Astrocyte (in vitro differentiated cells and primary cell): ENCODE measurements around the gene ALDH1L1. TPM values are rescaled to one million over a fixed set of nuclear protein-coding genes. Genes with fewer than 3 reads are reported as not detected.

ENCODE experiments used
- DNase-seq: peaks from one replicate; pipeline ENCODE4 v3.0.0-alpha.2; 2010; ENCODE audit warnings: low read depth
- FAIRE-seq: peaks from 2 replicates; lab custom pipeline; 2011; peaks lifted over from hg19 to GRCh38; lab: Jason Lieb, UNC
- H2AFZ ChIP-seq: 2 replicates; pipeline ENCODE4 v1.6.0; 2012; ENCODE audit warnings: low read depth, low read length, inconsistent platforms
- H3K27ac ChIP-seq: 2 replicates; pipeline ENCODE4 v1.5.1; 2011; ENCODE audit warnings: low read depth, low read length, inconsistent platforms
- H3K27me3 ChIP-seq: 2 replicates; pipeline ENCODE4 v1.6.0; 2011; ENCODE audit warnings: low read length, inconsistent platforms; ENCODE audit not compliant: insufficient read depth
- H3K36me3 ChIP-seq: 2 replicates; pipeline ENCODE4 v1.5.1; 2011; ENCODE audit warnings: low read length, inconsistent platforms; ENCODE audit not compliant: insufficient read depth
- H3K4me1 ChIP-seq: 2 replicates; pipeline ENCODE4 v1.5.1; 2011; ENCODE audit warnings: low read length, inconsistent platforms; ENCODE audit not compliant: insufficient read depth
- H3K4me2 ChIP-seq: 2 replicates; pipeline ENCODE4 v1.6.0; 2012; ENCODE audit warnings: low read length, inconsistent platforms
- H3K4me3 ChIP-seq: 2 replicates; pipeline ENCODE4 v1.5.1; 2011; ENCODE audit warnings: low read depth, mild to moderate bottlenecking, low read length, inconsistent platforms; ENCODE audit not compliant: insufficient read depth
- H3K79me2 ChIP-seq: 2 replicates; pipeline ENCODE4 v1.6.0; 2012; ENCODE audit warnings: mild to moderate bottlenecking, low read length, inconsistent platforms; ENCODE audit not compliant: insufficient read depth
- H3K9ac ChIP-seq: 2 replicates; pipeline ENCODE4 v1.6.0; 2012; ENCODE audit warnings: mild to moderate bottlenecking, low read length, inconsistent platforms
- H3K9me3 ChIP-seq: 2 replicates; pipeline ENCODE4 v1.5.1; 2012; ENCODE audit warnings: low read depth, mild to moderate bottlenecking, low read length, inconsistent platforms; ENCODE audit not compliant: insufficient read depth
- H4K20me1 ChIP-seq: 2 replicates; pipeline ENCODE4 v1.6.0; 2012; ENCODE audit warnings: low read length, inconsistent platforms; ENCODE audit not compliant: insufficient read depth
- H3K27ac Mint-ChIP-seq: one replicate; pipeline ENCODE4 v1.8.0; 2021; ENCODE audit warnings: mild to moderate bottlenecking, mixed read lengths; ENCODE audit not compliant: unreplicated experiment
- H3K27me3 Mint-ChIP-seq: one replicate; pipeline ENCODE4 v1.8.0; 2021; ENCODE audit warnings: low read depth, mixed read lengths; ENCODE audit not compliant: unreplicated experiment
- H3K36me3 Mint-ChIP-seq: one replicate; pipeline ENCODE4 v1.8.0; 2021; ENCODE audit warnings: low read depth, mixed read lengths; ENCODE audit not compliant: unreplicated experiment
- H3K4me1 Mint-ChIP-seq: one replicate; pipeline ENCODE4 v1.8.0; 2021; ENCODE audit warnings: low read depth, mixed read lengths; ENCODE audit not compliant: unreplicated experiment
- H3K4me3 Mint-ChIP-seq: one replicate; pipeline ENCODE4 v1.8.0; 2021; ENCODE audit warnings: mild to moderate bottlenecking, moderate library complexity, mixed read lengths; ENCODE audit not compliant: unreplicated experiment
- H3K9me3 Mint-ChIP-seq: one replicate; pipeline ENCODE4 v1.8.0; 2021; ENCODE audit warnings: mild to moderate bottlenecking, mixed read lengths; ENCODE audit not compliant: unreplicated experiment
- EZH2 ChIP-seq: IDR thresholded peaks from 2 replicates; pipeline ENCODE4 v1.6.1; 2012; ENCODE audit warnings: mild to moderate bottlenecking, low read length, inconsistent platforms; ENCODE audit not compliant: insufficient read depth
- total RNA-seq: library from RNA; stranded (reverse); gene quantifications from 2 replicates; pipeline ENCODE4 v1.2.1, GENCODE V29; 2021
- TF ChIP-seq, protein P1 (sequence below): IDR thresholded peaks from 2 replicates; pipeline ENCODE4 v1.5.1; 2011; ENCODE audit warnings: low read depth, mild to moderate bottlenecking, inconsistent platforms, low read length, moderate library complexity; ENCODE audit not compliant: insufficient read depth

ALDH1L1 gene
- total RNA-seq, 1 donor from 2014 or later, result not detected

DNA sequence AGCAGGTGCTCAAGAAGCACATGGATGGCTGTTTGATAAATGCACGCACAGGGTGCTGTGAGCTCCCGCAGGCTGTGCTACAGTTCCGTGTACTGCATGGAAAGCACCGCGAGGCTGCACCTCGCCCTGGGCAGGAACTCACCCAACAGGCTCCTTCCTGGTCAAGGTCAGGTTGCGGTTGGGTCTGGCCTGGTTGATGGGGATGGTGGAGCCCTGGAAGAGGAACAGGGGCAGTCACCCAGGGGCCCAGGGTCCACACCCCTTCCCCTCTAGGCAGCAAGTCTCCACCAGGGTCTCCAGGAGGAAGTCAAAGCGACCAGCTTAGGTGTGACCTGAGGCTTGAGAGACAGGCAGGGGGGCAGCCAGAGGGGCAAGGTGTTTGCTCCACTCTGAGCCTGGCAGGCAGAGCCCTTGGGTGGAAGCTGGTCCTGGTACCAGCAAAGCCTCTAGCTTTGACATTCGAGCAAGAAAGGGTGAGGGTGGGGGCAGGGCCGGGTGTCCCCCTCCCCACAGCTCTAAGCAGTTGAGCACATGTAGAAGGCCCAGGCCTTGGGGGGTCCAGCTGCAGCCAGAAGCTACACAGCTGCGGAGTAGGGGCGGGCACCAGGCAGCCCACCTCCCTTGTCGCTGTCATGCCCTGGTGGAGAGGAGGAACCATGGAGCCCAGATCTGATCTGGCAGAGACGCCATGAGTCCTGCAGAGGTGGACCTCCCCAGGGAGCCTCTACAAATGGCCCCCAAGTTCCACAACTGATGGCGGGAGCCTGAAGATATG lies 50.1 kb downstream of the ALDH1L1 start:
- no peak overlapping the region for H3K9ac ChIP-seq
- no peak overlapping the region for H3K4me2 ChIP-seq
- H3K27me3 ChIP-seq, result peaks cover 2% of the 10 kb centered on the region
- H3K36me3 ChIP-seq, result no peaks in the 10 kb centered on the region
- FAIRE-seq (no peak), DNase-seq (no peak)
- TF ChIP-seq, protein P1, sequence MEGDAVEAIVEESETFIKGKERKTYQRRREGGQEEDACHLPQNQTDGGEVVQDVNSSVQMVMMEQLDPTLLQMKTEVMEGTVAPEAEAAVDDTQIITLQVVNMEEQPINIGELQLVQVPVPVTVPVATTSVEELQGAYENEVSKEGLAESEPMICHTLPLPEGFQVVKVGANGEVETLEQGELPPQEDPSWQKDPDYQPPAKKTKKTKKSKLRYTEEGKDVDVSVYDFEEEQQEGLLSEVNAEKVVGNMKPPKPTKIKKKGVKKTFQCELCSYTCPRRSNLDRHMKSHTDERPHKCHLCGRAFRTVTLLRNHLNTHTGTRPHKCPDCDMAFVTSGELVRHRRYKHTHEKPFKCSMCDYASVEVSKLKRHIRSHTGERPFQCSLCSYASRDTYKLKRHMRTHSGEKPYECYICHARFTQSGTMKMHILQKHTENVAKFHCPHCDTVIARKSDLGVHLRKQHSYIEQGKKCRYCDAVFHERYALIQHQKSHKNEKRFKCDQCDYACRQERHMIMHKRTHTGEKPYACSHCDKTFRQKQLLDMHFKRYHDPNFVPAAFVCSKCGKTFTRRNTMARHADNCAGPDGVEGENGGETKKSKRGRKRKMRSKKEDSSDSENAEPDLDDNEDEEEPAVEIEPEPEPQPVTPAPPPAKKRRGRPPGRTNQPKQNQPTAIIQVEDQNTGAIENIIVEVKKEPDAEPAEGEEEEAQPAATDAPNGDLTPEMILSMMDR, result no peak
- TF ChIP-seq EZH2, result no peak
- H3K4me1 Mint-ChIP-seq, result no peaks in the 10 kb centered on the region
- no peak overlapping the region for H3K27ac Mint-ChIP-seq
- H2AFZ ChIP-seq, result no peak overlapping the region
- no peaks in the 10 kb centered on the region for H3K9me3 ChIP-seq
- H4K20me1 ChIP-seq, result no peaks in the 10 kb centered on the region
- no peaks in the 10 kb centered on the region for H3K79me2 ChIP-seq
- H3K4me1 ChIP-seq, result no peaks in the 10 kb centered on the region
- H3K9me3 Mint-ChIP-seq, result peaks cover 2% of the 10 kb centered on the region
- H3K4me3 ChIP-seq, result no peak overlapping the region
- H3K27ac ChIP-seq, result no peak overlapping the region
- H3K36me3 Mint-ChIP-seq, result no peaks in the 10 kb centered on the region
- H3K27me3 Mint-ChIP-seq, result peaks cover 42% of the 10 kb centered on the region
- no peak overlapping the region for H3K4me3 Mint-ChIP-seq

DNA sequence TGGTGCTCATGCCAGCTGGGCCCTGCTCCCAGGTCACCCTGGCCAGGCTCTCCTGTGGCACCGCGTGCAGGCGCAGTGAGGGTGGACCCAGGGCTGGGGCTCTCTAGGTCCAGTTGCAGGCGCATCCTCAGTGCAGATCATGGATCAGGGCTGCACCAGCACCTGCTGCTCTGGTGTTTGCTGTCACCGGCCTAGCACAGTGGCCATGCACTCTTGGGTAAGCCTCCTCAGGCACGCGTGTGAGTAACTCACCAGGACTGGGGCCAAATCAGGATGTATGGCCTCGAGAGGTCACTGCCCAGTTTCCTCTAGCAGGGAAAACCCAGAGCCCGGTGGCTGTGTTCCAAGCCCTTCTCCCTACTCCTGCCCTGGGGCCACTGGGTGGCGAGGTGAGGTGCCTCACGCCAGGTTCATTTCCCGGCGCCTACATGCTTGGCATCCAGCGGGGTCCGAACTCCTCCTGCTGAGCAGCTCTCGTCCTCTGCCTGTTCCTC lies 50.9 kb downstream of the ALDH1L1 start:
- FAIRE-seq (no peak), DNase-seq (no peak)
- H3K27me3 ChIP-seq, result peaks cover 2% of the 10 kb centered on the region
- no peak for TF ChIP-seq EZH2
- no peaks in the 10 kb centered on the region for H3K4me1 ChIP-seq
- Mint-ChIP-seq H3K4me3 (no peak overlapping the region), H3K36me3 (no peaks in the 10 kb centered on the region), H3K9me3 (peaks cover 2% of the 10 kb centered on the region), H3K4me1 (no peaks in the 10 kb centered on the region), H3K27me3 (peaks cover 43% of the 10 kb centered on the region), H3K27ac (no peak overlapping the region)
- H2AFZ ChIP-seq, result no peak overlapping the region
- H3K4me2 ChIP-seq, result no peak overlapping the region
- no peak overlapping the region for H3K4me3 ChIP-seq
- no peaks in the 10 kb centered on the region for H4K20me1 ChIP-seq
- no peaks in the 10 kb centered on the region for H3K9me3 ChIP-seq
- H3K9ac ChIP-seq, result no peak overlapping the region
- H3K79me2 ChIP-seq, result no peaks in the 10 kb centered on the region
- no peaks in the 10 kb centered on the region for H3K36me3 ChIP-seq
- no peak overlapping the region for H3K27ac ChIP-seq

DNA sequence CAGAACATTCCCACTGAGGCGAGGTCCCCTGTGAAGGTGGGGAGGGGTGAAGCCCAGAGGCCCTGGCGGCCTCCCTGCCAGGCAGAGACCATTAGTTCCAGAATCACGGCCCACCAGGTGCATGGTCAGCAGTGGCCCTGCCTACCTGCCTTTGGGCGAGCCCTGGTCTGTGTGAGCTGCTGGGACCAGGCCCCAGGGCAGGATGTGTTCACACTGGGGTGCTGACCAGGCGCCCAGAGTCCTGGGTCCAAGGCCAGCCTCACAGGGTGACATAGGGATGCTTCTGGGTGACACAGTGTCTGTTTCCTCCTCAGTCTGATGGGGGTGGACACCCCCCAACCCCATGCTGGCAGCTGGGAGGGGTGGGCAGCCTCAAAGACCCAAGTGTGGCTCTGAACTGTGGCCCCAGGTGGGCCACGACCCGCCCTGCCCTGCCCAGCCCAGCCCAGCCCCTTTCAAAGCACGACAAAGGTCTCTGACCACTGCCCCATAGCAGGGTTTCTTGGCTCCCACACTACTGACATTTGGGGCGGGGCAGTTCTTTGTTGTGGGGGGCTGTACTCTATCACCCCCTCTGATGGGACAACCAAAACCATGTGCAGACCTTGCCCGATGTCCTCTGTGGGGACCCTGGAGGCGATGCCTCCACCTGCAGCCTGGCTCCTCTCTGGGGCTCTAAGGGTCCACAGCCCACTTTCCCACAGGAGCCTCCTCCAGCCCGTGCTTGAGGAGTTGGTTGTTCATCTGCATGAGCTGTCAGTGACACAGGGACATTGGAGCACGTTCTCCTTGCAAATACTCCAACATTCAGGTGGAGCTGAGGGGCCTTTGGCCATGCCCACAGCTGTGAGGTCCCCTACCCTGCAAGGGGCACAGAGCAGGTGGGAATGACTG lies 51.6 kb downstream of the ALDH1L1 start:
- no peaks in the 10 kb centered on the region for H4K20me1 ChIP-seq
- H3K4me3 ChIP-seq, result no peak overlapping the region
- no peak overlapping the region for H2AFZ ChIP-seq
- Mint-ChIP-seq H3K4me1 (no peaks in the 10 kb centered on the region), H3K9me3 (peaks cover 2% of the 10 kb centered on the region), H3K36me3 (no peaks in the 10 kb centered on the region), H3K27me3 (peaks cover 40% of the 10 kb centered on the region), H3K4me3 (no peak overlapping the region), H3K27ac (no peak overlapping the region)
- FAIRE-seq (no peak), DNase-seq (no peak)
- H3K27ac ChIP-seq, result no peak overlapping the region
- no peaks in the 10 kb centered on the region for H3K4me1 ChIP-seq
- no peaks in the 10 kb centered on the region for H3K36me3 ChIP-seq
- TF ChIP-seq EZH2, result no peak
- TF ChIP-seq, protein P1, result no peak
- no peaks in the 10 kb centered on the region for H3K79me2 ChIP-seq
- H3K4me2 ChIP-seq, result no peak overlapping the region
- peaks cover 2% of the 10 kb centered on the region for H3K27me3 ChIP-seq
- H3K9me3 ChIP-seq, result no peaks in the 10 kb centered on the region
- H3K9ac ChIP-seq, result no peak overlapping the region
